CD14-positive monocyte (primary cell): ENCODE measurements around the gene SRMS. TPM values are rescaled to one million over a fixed set of nuclear protein-coding genes. Genes with fewer than 3 reads are reported as not detected.

Experiments
- DNase-seq, 3 donors: peaks; one replicate each; pipeline ENCODE4 v3.0.0-alpha.2; 2011 to 2022
- H2AFZ ChIP-seq: 2 replicates; pipeline ENCODE4 v1.6.0; 2012; ENCODE audit warnings: mild to moderate bottlenecking, low read depth, low read length, inconsistent platforms; ENCODE audit not compliant: insufficient read depth, poor library complexity, severe bottlenecking
- H3K27ac ChIP-seq, 2 donors: 1 replicate in 1 of 2; 2 replicates in 1 of 2; pipeline ENCODE4 v1.5.1; 2012 to 2013; ENCODE audit warnings: low read length in 2 of 2, control low read depth in 1 of 2, inconsistent platforms in 1 of 2, low read depth in 1 of 2, mild to moderate bottlenecking in 1 of 2
- H3K27me3 ChIP-seq, 2 donors: one replicate each; pipeline versions ENCODE4 v1.6.0 to v1.6.1; 2011 to 2013; ENCODE audit warnings: low read length in 2 of 2; ENCODE audit not compliant: control insufficient read depth in 2 of 2, insufficient read depth in 2 of 2
- H3K36me3 ChIP-seq, 2 donors: replicated peaks in 1 of 2; 1 replicate in 1 of 2; 2 replicates in 1 of 2; pipeline versions ENCODE4 v1.5.1 to v1.6.1; 2012 to 2013; ENCODE audit warnings: low read length in 2 of 2, control low read depth in 1 of 2, inconsistent platforms in 1 of 2, mild to moderate bottlenecking in 1 of 2; ENCODE audit not compliant: insufficient read depth in 2 of 2, control insufficient read depth in 1 of 2
- H3K4me1 ChIP-seq, 2 donors: 1 replicate in 1 of 2; 2 replicates in 1 of 2; pipeline versions ENCODE4 v1.5.1 to v1.6.1; 2012 to 2013; ENCODE audit warnings: low read length in 2 of 2, control low read depth in 1 of 2, inconsistent platforms in 1 of 2, mild to moderate bottlenecking in 1 of 2, moderate library complexity in 1 of 2; ENCODE audit not compliant: insufficient read depth in 2 of 2, control insufficient read depth in 1 of 2
- H3K4me2 ChIP-seq: replicated peaks from 2 replicates; pipeline ENCODE3; 2012; ENCODE audit warnings: low read length, moderate library complexity, mild to moderate bottlenecking; ENCODE audit not compliant: poor library complexity, severe bottlenecking; ENCODE audit errors: extremely low read depth
- H3K4me3 ChIP-seq, 3 experiments: fragments of 200-600 bp in 1 of 3; sonication (generic) in 1 of 3; replicated peaks in 1 of 3; 1 replicate in 2 of 3; 2 replicates in 1 of 3; pipeline ENCODE4 v1.5.1; 2011 to 2013; ENCODE audit warnings: low read length in 3 of 3, mild to moderate bottlenecking in 3 of 3, control low read depth in 2 of 3, low read depth in 2 of 3, inconsistent platforms in 1 of 3, moderate library complexity in 1 of 3
- H3K79me2 ChIP-seq: 2 replicates; pipeline ENCODE4 v1.6.0; 2012; ENCODE audit warnings: mild to moderate bottlenecking, control low read depth, inconsistent platforms, low read length, moderate library complexity; ENCODE audit not compliant: insufficient read depth
- H3K9ac ChIP-seq: 2 replicates; pipeline ENCODE4 v1.6.0; 2017; ENCODE audit warnings: low read length, mild to moderate bottlenecking; ENCODE audit not compliant: insufficient read depth, poor library complexity, severe bottlenecking
- H3K9me3 ChIP-seq, 2 donors: replicated peaks in 1 of 2; 1 replicate in 1 of 2; 2 replicates in 1 of 2; pipeline versions ENCODE4 v1.5.1 to v1.6.1; 2012 to 2013; ENCODE audit warnings: low read length in 2 of 2, control low read depth in 1 of 2; ENCODE audit not compliant: control insufficient read depth in 1 of 2, insufficient read depth in 1 of 2
- H4K20me1 ChIP-seq: 2 replicates; pipeline ENCODE4 v1.6.0; 2012; ENCODE audit warnings: mild to moderate bottlenecking, low read length, control low read depth, moderate library complexity; ENCODE audit not compliant: insufficient read depth
- H3K27ac Mint-ChIP-seq, 7 donors: one replicate each; pipeline ENCODE4 v1.8.0; 2020; ENCODE audit warnings: mild to moderate bottlenecking in 7 of 7, mixed read lengths in 7 of 7, moderate library complexity in 6 of 7, inconsistent platforms in 2 of 7
- H3K27me3 Mint-ChIP-seq, 3 donors: one replicate each; pipeline ENCODE4 v1.8.0; 2021 to 2022; ENCODE audit warnings: low read depth in 3 of 3, mild to moderate bottlenecking in 3 of 3, mixed read lengths in 3 of 3, moderate library complexity in 3 of 3, inconsistent platforms in 1 of 3
- H3K36me3 Mint-ChIP-seq, 2 donors: one replicate each; pipeline ENCODE4 v1.8.0; 2020; ENCODE audit warnings: mixed read lengths in 2 of 2, inconsistent platforms in 1 of 2, mild to moderate bottlenecking in 1 of 2
- H3K4me1 Mint-ChIP-seq: one replicate; pipeline ENCODE4 v1.8.0; 2020; ENCODE audit warnings: mild to moderate bottlenecking, mixed read lengths
- H3K4me3 Mint-ChIP-seq, 2 donors: one replicate each; pipeline ENCODE4 v1.8.0; 2020; ENCODE audit warnings: mild to moderate bottlenecking in 2 of 2, mixed read lengths in 2 of 2, moderate library complexity in 1 of 2
- H3K9me3 Mint-ChIP-seq, 7 donors: one replicate each; pipeline ENCODE4 v1.8.0; 2020 to 2022; ENCODE audit warnings: mixed read lengths in 7 of 7, mild to moderate bottlenecking in 6 of 7, moderate library complexity in 6 of 7, inconsistent platforms in 2 of 7
- CTCF ChIP-seq: fragments of 200-600 bp; IDR thresholded peaks from one replicate; pipeline ENCODE4 v1.8.0; 2022; ENCODE audit warnings: antibody characterized with exemption, mild to moderate bottlenecking
- WGBS: methylation state at CpG from one replicate; pipeline ENCODE4 v1.1.5; 2013; ENCODE audit warnings: missing lambda C conversion rate; ENCODE audit not compliant: insufficient coverage; 5-methylcytosine and 5-hydroxymethylcytosine counted together
- intact Hi-C, 2 donors: fragments of 100-400 bp; cut with micrococcal nuclease; formaldehyde crosslinking; loops; one replicate each; pipeline versions ENCODE4 v1.15.0 to v1.15.1; 2023
- polyA plus RNA-seq, 3 donors: library from polyadenylated mRNA; depleted of rRNA in 1 of 3; unstranded in 2 of 3; stranded (reverse) in 1 of 3; fragments of 300-500 nt in 2 of 3; fragments of >200 nt in 1 of 3; fragmentation: Illumina TruSeq in 2 of 3; gene quantifications; 1 replicate in 2 of 3; 2 replicates in 1 of 3; pipeline ENCODE4 v1.2.3, GENCODE V29; 2012 to 2021

SRMS gene
- polyA plus RNA-seq, 3 donors = not detected

- Histone ChIP-seq H2AFZ (no peak overlapping the region), H3K4me2 (no peak overlapping the region), H3K9me3 (peaks cover 15 to 16% of the 10 kb centered on the region in 2 donors), H3K4me1 (peaks cover 27 to 28% of the 10 kb centered on the region in 2 donors), H3K4me3 (no peak overlapping the region), H3K27me3 (peaks cover 0 to 55% of the 10 kb centered on the region in 2 donors), H3K27ac (no peak overlapping the region), H4K20me1 (peaks cover 97% of the 10 kb centered on the region), H3K36me3 (peaks cover 40 to 72% of the 10 kb centered on the region in 2 donors), H3K79me2 (no peaks in the 10 kb centered on the region), H3K9ac (no peak overlapping the region)
- intact Hi-C loops = loop anchor here in 1 of 2 donors (10.0 kb wide), 1 partner anchor 331 kb away; the partner anchor contains the start of gene DNAJC5
- Mint-ChIP-seq H3K27me3 (peaks cover 19 to 72% (median 48%) of the 10 kb centered on the region in 3 donors), H3K36me3 (peaks cover 30 to 63% of the 10 kb centered on the region in 2 donors), H3K4me1 (peaks cover 21% of the 10 kb centered on the region), H3K4me3 (peak overlapping the region in 1 of 2 donors; percentile 26), H3K9me3 (peaks cover 8 to 35% (median 12%) of the 10 kb centered on the region in 7 donors), H3K27ac (no peak overlapping the region)
- no peak for DNase-seq
- TF ChIP-seq CTCF = no peak
- 96% methylated on average over 62 of the region's 62 CpGs for WGBS
Observed at GRCh38 chr20:63564036-63564810, 16.7 kb upstream of the SRMS start.

DNA sequence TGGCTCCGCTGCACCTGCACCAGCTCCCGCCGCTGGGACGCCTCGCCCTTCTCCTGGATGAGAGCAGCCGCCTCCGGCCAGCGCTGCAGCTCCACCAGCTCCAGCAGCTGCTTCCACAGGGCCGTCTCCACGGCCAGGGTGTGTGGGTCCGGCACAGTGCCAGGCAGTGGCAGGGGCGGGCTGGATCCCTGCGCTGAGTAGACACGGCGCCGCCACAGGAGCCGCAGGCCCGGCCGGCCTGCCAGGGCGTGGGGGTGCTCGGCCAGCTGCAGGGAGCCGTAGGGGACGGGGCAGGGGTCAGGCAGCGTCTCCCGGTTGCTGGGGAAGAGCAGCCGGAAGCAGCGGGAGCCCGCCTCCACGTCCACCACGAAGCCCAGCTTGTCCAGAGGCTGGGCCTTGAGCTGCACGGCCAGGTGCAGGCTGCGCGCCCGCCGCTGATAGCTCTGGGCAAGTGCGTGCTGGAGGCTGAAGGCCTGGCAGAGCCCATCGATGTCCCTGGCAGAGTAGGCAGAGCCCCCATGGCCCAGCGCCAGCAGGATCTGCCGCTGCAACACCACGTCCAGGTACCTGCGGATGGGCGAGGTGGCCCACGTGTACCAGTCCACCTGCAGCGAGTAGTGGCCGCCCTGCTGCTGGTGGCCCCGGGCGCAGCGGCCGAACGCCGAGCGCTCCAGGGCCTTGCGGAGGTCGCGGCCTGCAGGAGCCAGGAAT lies 15.8 kb upstream of the SRMS start:
- peaks cover 17 to 70% (median 49%) of the 10 kb centered on the region in 3 donors for H3K27me3 Mint-ChIP-seq
- peaks cover 13% of the 10 kb centered on the region for H3K4me1 Mint-ChIP-seq
- WGBS = 96% methylated on average over 55 of the region's 55 CpGs

More for the DNA sequence above, 15.8 kb upstream of the SRMS start:
- intact Hi-C loops = loop anchor here in 1 of 2 donors (10.0 kb wide), 1 partner anchor 331 kb away; the partner anchor contains the start of gene DNAJC5
- DNase-seq = no peak
- Histone ChIP-seq H3K4me3 (no peak overlapping the region), H3K36me3 (peaks cover 40 to 72% of the 10 kb centered on the region in 2 donors), H3K79me2 (no peaks in the 10 kb centered on the region), H3K9ac (no peak overlapping the region), H3K9me3 (peaks cover 15 to 16% of the 10 kb centered on the region in 2 donors), H2AFZ (no peak overlapping the region), H3K4me2 (no peak overlapping the region), H3K4me1 (peaks cover 19% of the 10 kb centered on the region in 2 donors), H3K27ac (no peak overlapping the region), H3K27me3 (peaks cover 0 to 50% of the 10 kb centered on the region in 2 donors), H4K20me1 (peaks cover 97% of the 10 kb centered on the region)
- no peak for TF ChIP-seq CTCF
- H3K4me3 Mint-ChIP-seq = no peak overlapping the region
- peaks cover 35 to 71% of the 10 kb centered on the region in 2 donors for H3K36me3 Mint-ChIP-seq
- H3K27ac Mint-ChIP-seq = no peak overlapping the region
- H3K9me3 Mint-ChIP-seq = peaks cover 8 to 37% (median 14%) of the 10 kb centered on the region in 7 donors
